ENCODE measurements around the gene CES5A.
"Not testable (repeated sequence)": the region's sequence is repeated elsewhere in the genome, so short reads cannot be mapped to it uniquely, and the experiment has no call there.

CES5A gene, protein sequence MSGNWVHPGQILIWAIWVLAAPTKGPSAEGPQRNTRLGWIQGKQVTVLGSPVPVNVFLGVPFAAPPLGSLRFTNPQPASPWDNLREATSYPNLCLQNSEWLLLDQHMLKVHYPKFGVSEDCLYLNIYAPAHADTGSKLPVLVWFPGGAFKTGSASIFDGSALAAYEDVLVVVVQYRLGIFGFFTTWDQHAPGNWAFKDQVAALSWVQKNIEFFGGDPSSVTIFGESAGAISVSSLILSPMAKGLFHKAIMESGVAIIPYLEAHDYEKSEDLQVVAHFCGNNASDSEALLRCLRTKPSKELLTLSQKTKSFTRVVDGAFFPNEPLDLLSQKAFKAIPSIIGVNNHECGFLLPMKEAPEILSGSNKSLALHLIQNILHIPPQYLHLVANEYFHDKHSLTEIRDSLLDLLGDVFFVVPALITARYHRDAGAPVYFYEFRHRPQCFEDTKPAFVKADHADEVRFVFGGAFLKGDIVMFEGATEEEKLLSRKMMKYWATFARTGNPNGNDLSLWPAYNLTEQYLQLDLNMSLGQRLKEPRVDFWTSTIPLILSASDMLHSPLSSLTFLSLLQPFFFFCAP

DNA sequence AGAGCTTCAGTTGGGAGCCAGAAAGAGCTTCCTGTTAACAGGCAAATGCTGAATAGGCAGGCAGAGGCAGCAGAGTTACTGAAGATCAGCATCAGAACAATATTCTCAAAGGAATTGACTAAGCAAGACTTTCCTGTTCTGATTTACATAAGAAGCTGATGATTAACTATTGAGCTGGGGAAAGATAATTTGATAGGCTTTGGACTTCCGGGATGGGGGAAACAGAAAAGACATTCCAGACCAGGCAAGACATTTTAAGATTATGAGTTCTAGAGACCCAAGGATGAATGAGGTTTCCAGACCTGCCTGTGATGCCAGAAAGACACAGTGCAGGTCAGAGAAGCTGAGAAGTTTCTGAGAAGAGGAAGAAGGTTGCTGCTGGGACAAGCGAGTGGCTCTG lies at the start of gene CES5A:
Gene CES5A, minus strand, starts transcription at position 101 of the 400 bp plus-strand sequence. CDS start 152 bp downstream, outside the sequence.
- peaks cover 0 to under 1% of the 10 kb centered on the region in 2 donors for H3K27me3 ChIP-seq (ENCODE audit: control insufficient read depth in 1 of 2, insufficient read depth in 2 of 2, low read length in 2 of 2)
- no peaks in the 10 kb centered on the region for H3K36me3 ChIP-seq (ENCODE audit: control insufficient read depth in 2 of 2, insufficient read depth in 2 of 2, low read length in 2 of 2)
- no peaks in the 10 kb centered on the region for H3K4me1 ChIP-seq (ENCODE audit: control insufficient read depth, insufficient read depth, low read length)
- no peak within 1 kb of the TSS for H3K27ac ChIP-seq (ENCODE audit: low read length)
- H3K4me3 ChIP-seq (ENCODE audit: low read length in 2 of 2) = no peak within 1 kb of the TSS
- no peak within 1 kb of the TSS for H3K9ac ChIP-seq (ENCODE audit: low read length in 2 of 2)
- peaks cover 0 to 4% of the 10 kb centered on the region in 2 donors for H3K9me3 ChIP-seq (ENCODE audit: control insufficient read depth in 2 of 2, low read length in 2 of 2)

DNA sequence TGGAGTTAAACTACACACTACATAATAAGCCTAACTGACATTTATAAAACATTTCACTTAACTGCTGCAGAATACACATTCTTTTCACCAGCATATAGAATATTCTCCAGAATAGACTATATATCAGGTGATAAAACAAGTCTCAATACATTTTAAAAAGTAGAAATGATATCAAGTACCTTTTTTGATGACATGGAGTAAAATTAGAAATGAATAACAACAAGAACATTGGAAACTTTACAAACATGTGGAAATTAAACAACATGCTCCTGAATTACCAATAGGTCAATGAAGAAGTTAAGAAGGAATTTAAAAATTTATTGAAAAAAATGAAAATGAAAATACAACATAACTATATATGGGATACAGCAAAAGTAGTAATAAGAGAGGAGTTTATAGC lies 47.5 kb upstream of the CES5A start:
- Histone ChIP-seq H3K4me1 (ENCODE audit: control insufficient read depth, insufficient read depth, low read length) (no peaks in the 10 kb centered on the region), H3K9me3 (ENCODE audit: control insufficient read depth in 2 of 2, low read length in 2 of 2) (peaks cover 0 to 3% of the 10 kb centered on the region in 2 donors), H3K36me3 (ENCODE audit: control insufficient read depth in 2 of 2, insufficient read depth in 2 of 2, low read length in 2 of 2) (no peaks in the 10 kb centered on the region), H3K9ac (ENCODE audit: low read length in 2 of 2) (no peak overlapping the region), H3K27ac (ENCODE audit: low read length) (no peak overlapping the region), H3K4me3 (ENCODE audit: low read length in 2 of 2) (no peak overlapping the region), H3K27me3 (ENCODE audit: control insufficient read depth in 1 of 2, insufficient read depth in 2 of 2, low read length in 2 of 2) (no peaks in the 10 kb centered on the region)

GRCh38 chr16:55917373-55918160 lies 42.4 kb upstream of the CES5A start:
- peaks cover 0 to 3% of the 10 kb centered on the region in 2 donors for H3K9me3 ChIP-seq (ENCODE audit: control insufficient read depth in 2 of 2, low read length in 2 of 2)
- no peaks in the 10 kb centered on the region for H3K27me3 ChIP-seq (ENCODE audit: control insufficient read depth in 1 of 2, insufficient read depth in 2 of 2, low read length in 2 of 2)
- no peak overlapping the region for H3K4me3 ChIP-seq (ENCODE audit: low read length in 2 of 2)
- no peaks in the 10 kb centered on the region for H3K36me3 ChIP-seq (ENCODE audit: control insufficient read depth in 2 of 2, insufficient read depth in 2 of 2, low read length in 2 of 2)
- no peak overlapping the region for H3K27ac ChIP-seq (ENCODE audit: low read length)
- H3K4me1 ChIP-seq (ENCODE audit: control insufficient read depth, insufficient read depth, low read length) = peaks cover 20% of the 10 kb centered on the region
- H3K9ac ChIP-seq (ENCODE audit: low read length in 2 of 2) = no peak overlapping the region

DNA sequence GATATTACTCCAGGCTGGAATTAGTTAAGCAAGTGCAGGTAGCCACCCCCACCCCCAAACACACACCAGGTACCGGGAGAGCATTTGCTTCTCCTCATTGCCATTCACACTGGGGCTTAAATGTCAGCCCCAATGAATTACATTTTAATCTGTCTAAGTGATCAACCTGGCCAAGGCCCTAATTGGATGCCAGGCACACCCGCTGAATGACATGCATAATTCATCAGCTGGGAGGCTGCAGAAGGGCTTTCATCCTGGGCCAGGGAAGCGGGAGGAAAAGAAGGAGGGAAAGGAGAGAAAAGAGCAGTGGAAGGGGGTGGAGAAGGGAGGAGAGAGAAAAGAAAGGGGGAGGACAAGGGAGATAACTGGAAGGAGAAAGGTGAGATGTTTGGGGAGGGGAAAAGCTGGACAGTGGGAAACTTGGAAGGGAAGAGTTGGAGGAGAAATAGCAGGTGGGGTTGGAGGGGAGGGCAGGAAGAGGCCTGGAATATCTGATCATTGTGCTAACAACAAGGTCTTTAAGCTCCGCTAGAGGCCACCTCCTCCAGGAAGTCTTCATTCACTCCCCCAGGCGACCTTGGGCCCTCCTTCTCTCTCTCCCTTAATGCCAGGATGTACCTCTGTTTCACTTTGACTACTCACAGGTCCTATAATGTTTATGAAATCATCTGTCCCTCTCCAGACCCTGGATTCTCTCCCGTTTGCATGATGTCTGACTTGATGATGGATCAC lies 40.1 kb upstream of the CES5A start:
- Histone ChIP-seq H3K36me3 (ENCODE audit: control insufficient read depth in 2 of 2, insufficient read depth in 2 of 2, low read length in 2 of 2) (no peaks in the 10 kb centered on the region), H3K27me3 (ENCODE audit: control insufficient read depth in 1 of 2, insufficient read depth in 2 of 2, low read length in 2 of 2) (no peaks in the 10 kb centered on the region), H3K9me3 (ENCODE audit: control insufficient read depth in 2 of 2, low read length in 2 of 2) (peaks cover 3 to 6% of the 10 kb centered on the region in 2 donors), H3K4me1 (ENCODE audit: control insufficient read depth, insufficient read depth, low read length) (peaks cover 24% of the 10 kb centered on the region), H3K27ac (ENCODE audit: low read length) (no peak overlapping the region), H3K9ac (ENCODE audit: low read length in 2 of 2) (no peak overlapping the region), H3K4me3 (ENCODE audit: low read length in 2 of 2) (no peak overlapping the region)

- no peaks in the 10 kb centered on the region for H3K36me3 ChIP-seq (ENCODE audit: control insufficient read depth in 2 of 2, insufficient read depth in 2 of 2, low read length in 2 of 2)
- no peak overlapping the region for H3K9ac ChIP-seq (ENCODE audit: low read length in 2 of 2)
- peak overlapping the region; percentile 11 for H3K27ac ChIP-seq (ENCODE audit: low read length)
- peaks cover 24% of the 10 kb centered on the region for H3K4me1 ChIP-seq (ENCODE audit: control insufficient read depth, insufficient read depth, low read length)
- H3K27me3 ChIP-seq (ENCODE audit: control insufficient read depth in 1 of 2, insufficient read depth in 2 of 2, low read length in 2 of 2) = no peaks in the 10 kb centered on the region
- no peak overlapping the region for H3K4me3 ChIP-seq (ENCODE audit: low read length in 2 of 2)
- peaks cover 0 to 6% of the 10 kb centered on the region in 2 donors for H3K9me3 ChIP-seq (ENCODE audit: control insufficient read depth in 2 of 2, low read length in 2 of 2)
Observed at GRCh38 chr16:55914383-55914782, 39.2 kb upstream of the CES5A start.

GRCh38 chr16:55913716-55914115 lies 38.5 kb upstream of the CES5A start:
- H3K27ac ChIP-seq (ENCODE audit: low read length) = no peak overlapping the region
- H3K9ac ChIP-seq (ENCODE audit: low read length in 2 of 2) = no peak overlapping the region
- H3K27me3 ChIP-seq (ENCODE audit: control insufficient read depth in 1 of 2, insufficient read depth in 2 of 2, low read length in 2 of 2) = no peaks in the 10 kb centered on the region
- H3K4me1 ChIP-seq (ENCODE audit: control insufficient read depth, insufficient read depth, low read length) = peaks cover 24% of the 10 kb centered on the region
- H3K36me3 ChIP-seq (ENCODE audit: control insufficient read depth in 2 of 2, insufficient read depth in 2 of 2, low read length in 2 of 2) = no peaks in the 10 kb centered on the region
- H3K4me3 ChIP-seq (ENCODE audit: low read length in 2 of 2) = no peak overlapping the region
- peaks cover 0 to 6% of the 10 kb centered on the region in 2 donors for H3K9me3 ChIP-seq (ENCODE audit: control insufficient read depth in 2 of 2, low read length in 2 of 2)

DNA sequence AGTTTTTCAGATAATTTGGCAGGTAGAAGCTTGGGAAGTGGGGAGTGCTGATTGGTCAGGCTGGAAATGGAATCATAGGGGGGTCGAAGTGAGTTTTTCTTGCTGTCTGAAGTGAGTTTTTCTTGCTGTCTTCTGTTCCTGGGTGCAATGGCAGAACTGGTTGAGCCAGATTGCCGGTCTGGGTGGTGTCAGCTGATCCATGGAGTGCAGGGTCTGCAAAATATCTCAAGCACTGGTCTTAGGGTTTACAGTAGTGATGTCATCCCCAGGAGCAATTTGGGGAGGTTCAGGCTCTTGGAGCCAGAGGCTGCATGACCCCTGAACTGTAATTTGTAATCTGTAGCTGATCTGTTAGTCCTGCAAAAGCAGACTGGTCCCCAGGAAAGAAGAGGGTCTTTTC lies 37.9 kb upstream of the CES5A start:
- H3K9me3 ChIP-seq (ENCODE audit: control insufficient read depth in 2 of 2, low read length in 2 of 2); H3K36me3 ChIP-seq (ENCODE audit: control insufficient read depth in 2 of 2, insufficient read depth in 2 of 2, low read length in 2 of 2); H3K4me3 ChIP-seq (ENCODE audit: low read length in 2 of 2); H3K27ac ChIP-seq (ENCODE audit: low read length); H3K9ac ChIP-seq (ENCODE audit: low read length in 2 of 2); H3K27me3 ChIP-seq (ENCODE audit: control insufficient read depth in 1 of 2, insufficient read depth in 2 of 2, low read length in 2 of 2): not testable (repeated sequence)
- peaks cover 24% of the 10 kb centered on the region for H3K4me1 ChIP-seq (ENCODE audit: control insufficient read depth, insufficient read depth, low read length)

DNA sequence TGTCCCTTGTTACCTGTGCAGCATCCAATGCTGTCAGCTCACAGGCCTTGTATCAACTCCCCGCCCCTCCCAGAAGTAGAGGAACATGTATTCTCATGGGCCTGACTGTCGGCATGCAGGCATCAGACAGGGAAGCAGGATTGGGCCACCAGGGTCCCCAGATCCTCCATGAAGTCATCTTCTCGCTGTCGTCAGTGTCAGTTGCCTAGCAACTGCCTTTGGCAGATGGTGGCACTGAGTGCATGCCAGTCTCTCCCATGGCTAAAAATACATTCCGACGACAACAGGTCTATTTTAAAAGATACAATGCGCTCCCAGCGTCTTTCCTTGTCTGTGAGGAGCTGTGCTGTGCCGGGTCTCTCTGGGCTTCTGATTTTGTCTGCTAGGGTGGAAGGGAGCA lies 36.8 kb upstream of the CES5A start:
- peaks cover 0 to 6% of the 10 kb centered on the region in 2 donors for H3K9me3 ChIP-seq (ENCODE audit: control insufficient read depth in 2 of 2, low read length in 2 of 2)
- H3K36me3 ChIP-seq (ENCODE audit: control insufficient read depth in 2 of 2, insufficient read depth in 2 of 2, low read length in 2 of 2) = no peaks in the 10 kb centered on the region
- H3K9ac ChIP-seq (ENCODE audit: low read length in 2 of 2) = no peak overlapping the region
- no peak overlapping the region for H3K27ac ChIP-seq (ENCODE audit: low read length)
- H3K4me1 ChIP-seq (ENCODE audit: control insufficient read depth, insufficient read depth, low read length) = peaks cover 24% of the 10 kb centered on the region
- no peak overlapping the region for H3K4me3 ChIP-seq (ENCODE audit: low read length in 2 of 2)
- no peaks in the 10 kb centered on the region for H3K27me3 ChIP-seq (ENCODE audit: control insufficient read depth in 1 of 2, insufficient read depth in 2 of 2, low read length in 2 of 2)

DNA sequence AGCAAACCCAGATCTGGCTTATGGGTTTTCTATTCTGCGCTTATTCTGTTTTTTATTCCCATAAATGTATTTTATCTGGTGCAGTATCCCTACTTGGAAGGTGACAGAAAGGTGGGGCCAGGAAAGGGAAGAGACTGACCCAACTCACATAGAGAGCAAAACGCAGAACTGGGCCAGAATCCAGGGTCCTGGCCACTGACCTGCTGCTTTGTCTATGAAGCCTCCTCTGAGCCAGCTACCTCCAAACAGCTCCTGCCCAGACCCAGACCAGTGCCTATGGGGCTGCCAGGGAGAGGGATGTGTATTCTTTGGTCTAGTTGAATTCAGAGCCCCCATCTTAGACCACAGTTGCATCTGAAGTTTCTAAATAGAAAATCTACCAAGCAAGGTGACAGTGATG lies 36.4 kb upstream of the CES5A start:
- no peak overlapping the region for H3K27ac ChIP-seq (ENCODE audit: low read length)

DNA sequence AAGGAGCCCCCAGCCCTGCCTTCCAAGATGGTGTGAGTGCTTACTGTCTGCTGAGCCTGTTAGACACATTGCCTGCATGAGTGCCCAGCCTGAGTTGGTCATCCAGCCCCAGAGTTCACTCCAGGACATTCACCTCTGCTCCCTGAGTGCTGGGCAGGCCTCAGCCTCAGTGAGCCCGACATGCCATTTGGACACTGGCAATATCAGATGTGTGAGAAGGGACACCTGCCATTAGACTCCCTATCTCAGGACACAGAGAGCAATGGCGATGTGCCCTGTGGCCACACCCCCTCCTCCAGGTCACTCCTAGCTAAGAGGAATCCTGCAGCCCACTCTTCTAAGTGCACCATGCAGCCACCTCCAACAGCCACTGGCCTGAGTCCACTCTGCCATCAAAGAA lies 34.7 kb upstream of the CES5A start:
- no peak overlapping the region for H3K9ac ChIP-seq (ENCODE audit: low read length in 2 of 2)

More for the DNA sequence above, 36.4 kb upstream of the CES5A start:
- Histone ChIP-seq H3K27me3 (ENCODE audit: control insufficient read depth in 1 of 2, insufficient read depth in 2 of 2, low read length in 2 of 2) (no peaks in the 10 kb centered on the region), H3K9me3 (ENCODE audit: control insufficient read depth in 2 of 2, low read length in 2 of 2) (peaks cover 0 to 6% of the 10 kb centered on the region in 2 donors), H3K36me3 (ENCODE audit: control insufficient read depth in 2 of 2, insufficient read depth in 2 of 2, low read length in 2 of 2) (no peaks in the 10 kb centered on the region), H3K4me3 (ENCODE audit: low read length in 2 of 2) (no peak overlapping the region), H3K4me1 (ENCODE audit: control insufficient read depth, insufficient read depth, low read length) (peaks cover 24% of the 10 kb centered on the region), H3K9ac (ENCODE audit: low read length in 2 of 2) (no peak overlapping the region)

More for the DNA sequence above, 34.7 kb upstream of the CES5A start:
- H3K27me3 ChIP-seq (ENCODE audit: control insufficient read depth in 1 of 2, insufficient read depth in 2 of 2, low read length in 2 of 2) = no peaks in the 10 kb centered on the region
- H3K36me3 ChIP-seq (ENCODE audit: control insufficient read depth in 2 of 2, insufficient read depth in 2 of 2, low read length in 2 of 2) = no peaks in the 10 kb centered on the region
- no peak overlapping the region for H3K27ac ChIP-seq (ENCODE audit: low read length)
- peaks cover 0 to 6% of the 10 kb centered on the region in 2 donors for H3K9me3 ChIP-seq (ENCODE audit: control insufficient read depth in 2 of 2, low read length in 2 of 2)
- H3K4me3 ChIP-seq (ENCODE audit: low read length in 2 of 2) = no peak overlapping the region
- peaks cover 18% of the 10 kb centered on the region for H3K4me1 ChIP-seq (ENCODE audit: control insufficient read depth, insufficient read depth, low read length)

All from stomach smooth muscle (tissue), 2 donors.